ENCODE data around the gene GPATCH1. TPM values are rescaled to one million over a fixed set of nuclear protein-coding genes. Genes with fewer than 3 reads are reported as not detected.
"Not testable (repeated sequence)": the region's sequence is repeated elsewhere in the genome, so short reads cannot be mapped to it uniquely, and the experiment has no call there.

GPATCH1 gene
- total RNA-seq, 2 experiments from 2014 or later, result 11.8 to 12.5 TPM

DNA sequence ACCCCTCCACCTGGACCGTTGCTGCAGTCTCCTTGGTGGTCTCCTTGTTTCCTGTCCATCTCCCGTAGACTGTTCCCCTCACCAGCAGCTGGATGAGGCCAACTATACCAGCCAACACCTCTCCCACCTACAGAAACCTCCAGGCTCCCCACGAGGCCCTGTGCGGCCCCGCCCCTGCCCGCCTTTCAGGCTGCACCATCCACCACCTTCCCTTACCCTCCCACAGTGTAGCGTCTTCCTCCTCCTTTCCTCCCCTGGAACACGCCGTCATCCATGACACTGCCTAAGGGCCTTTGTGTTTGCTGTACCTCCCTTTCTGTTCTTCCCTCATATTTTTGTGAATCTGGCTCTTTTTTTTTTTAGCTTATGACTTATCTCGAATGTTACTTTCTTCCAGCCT lies 27.2 kb downstream of the GPATCH1 start:
- ChIA-PET POLR2A (no interaction called here), CTCF (no interaction called here)

DNA sequence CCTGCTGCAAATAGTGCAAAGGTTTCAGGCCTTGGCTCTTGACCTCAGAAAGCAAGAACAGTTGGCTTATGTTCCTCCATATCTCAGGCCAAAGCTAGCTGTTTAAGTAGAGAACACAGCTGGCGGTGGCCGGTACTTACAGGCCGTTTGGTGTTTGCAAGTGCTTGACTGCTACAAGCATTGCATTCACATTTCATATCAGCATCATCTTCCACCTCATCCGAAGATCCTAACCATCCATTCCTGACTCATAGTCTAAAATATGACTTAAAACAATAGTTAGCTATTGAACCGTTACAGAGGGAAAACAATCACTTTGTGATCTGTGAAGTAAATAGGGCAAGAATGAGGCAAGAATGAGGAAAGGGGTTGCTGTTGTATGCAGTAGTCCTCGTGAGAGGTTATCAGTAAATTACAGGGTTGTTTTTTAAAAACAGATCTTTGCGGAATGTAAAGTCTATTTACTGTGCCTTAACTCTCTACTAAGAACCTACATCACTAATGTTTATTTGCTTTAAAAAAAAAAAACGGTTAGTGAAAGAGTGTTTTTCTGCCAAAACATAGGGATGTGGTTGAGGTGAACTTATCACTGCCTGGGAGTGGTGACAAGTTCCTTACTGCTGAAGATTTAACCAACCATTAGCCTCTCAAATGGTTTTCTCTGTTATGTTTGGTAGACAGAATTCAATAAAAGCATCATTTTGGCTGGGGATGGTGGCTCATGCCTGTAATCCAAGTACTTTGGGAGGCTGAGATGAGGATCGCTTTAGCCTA lies 29.3 kb downstream of the GPATCH1 start:
- CTCF ChIA-PET, result interaction anchor here (1.6 kb wide), 1 partner anchor 15 kb away, joined by 3 read pairs; no protein-coding TSS in a partner anchor
- POLR2A ChIA-PET, result no interaction called here

DNA sequence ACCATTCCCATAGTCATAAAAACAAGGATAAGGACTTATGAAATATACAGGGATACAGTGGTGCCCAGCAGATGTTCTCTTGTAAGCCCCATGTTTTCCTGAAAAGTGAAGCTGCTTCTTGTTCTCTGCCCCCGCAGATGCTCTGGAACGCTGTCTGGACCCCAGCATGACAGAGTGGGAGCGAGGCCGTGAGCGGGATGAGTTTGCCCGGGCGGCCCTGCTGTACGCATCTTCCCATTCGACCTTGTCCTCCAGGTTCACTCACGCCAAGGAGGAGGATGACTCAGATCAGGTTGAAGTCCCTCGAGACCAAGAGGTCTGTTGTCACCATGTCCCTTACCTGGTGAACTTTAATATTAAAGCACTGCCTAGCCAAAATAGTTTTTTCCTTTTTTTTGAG lies 30.6 kb downstream of the GPATCH1 start:
- ChIA-PET CTCF (no interaction called here), POLR2A (no interaction called here)

DNA sequence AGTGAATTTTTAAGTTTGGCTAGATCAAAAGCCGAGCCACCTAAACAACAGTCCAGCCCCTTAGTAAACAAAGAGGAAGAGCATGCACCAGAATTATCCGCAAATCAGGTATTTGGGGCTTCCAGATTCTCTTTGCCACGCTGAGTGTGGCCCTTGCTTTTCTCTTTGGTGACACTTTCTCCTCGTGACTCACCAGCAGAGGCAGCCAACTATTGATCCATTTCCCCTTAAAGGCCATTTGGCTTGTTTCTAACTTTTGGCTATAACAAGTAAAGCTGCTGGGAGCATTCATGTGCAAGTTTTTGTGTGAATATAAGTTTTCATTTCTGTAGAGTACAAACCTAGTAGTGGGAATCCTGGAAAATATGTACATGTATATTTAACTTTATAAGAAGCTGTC lies 33.3 kb downstream of the GPATCH1 start:
- ChIA-PET CTCF (no interaction called here), POLR2A (no interaction called here)

DNA sequence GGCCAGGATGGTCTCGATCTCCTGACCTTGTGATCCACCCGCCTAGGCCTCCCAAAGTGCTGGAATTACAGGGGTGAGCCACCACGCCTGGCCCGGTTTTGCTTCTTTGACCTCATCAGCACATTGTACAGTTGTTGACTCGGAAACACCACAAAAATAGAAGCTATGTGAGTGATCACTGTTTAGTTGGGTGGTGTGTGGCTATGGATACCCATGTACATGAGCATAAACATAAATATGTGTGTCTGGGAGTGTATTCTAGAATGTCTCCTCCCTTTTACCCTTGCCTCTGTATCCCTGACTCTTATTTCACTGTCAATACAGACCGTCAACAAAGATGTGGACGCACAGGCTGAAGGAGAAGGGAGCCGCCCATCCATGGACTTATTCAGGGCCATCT lies 36.5 kb downstream of the GPATCH1 start:
- POLR2A ChIA-PET, result no interaction called here
- CTCF ChIA-PET, result interaction anchor here (1.1 kb wide), 1 partner anchor 9 kb away, joined by 3 read pairs; no protein-coding TSS in a partner anchor

DNA sequence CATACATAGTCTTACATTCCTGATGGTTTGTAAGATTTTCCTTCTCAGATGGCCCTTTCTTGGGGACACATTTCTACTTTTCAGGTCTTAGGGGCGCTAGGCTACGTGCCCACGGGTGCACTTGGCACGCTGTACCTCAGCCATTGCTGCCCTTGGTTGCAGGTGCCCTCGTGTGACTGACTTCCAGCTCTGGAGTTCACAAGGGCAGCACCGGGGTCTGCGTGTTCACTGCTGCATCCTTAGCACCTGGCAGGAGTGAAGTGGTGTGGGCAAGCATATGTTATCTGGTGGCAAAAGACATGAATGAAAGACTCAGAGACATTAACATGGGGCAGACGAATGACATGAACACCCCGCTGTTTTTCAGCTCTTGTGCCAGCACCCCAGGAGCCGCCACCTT lies 37.7 kb downstream of the GPATCH1 start:
- CTCF ChIA-PET, result no interaction called here
- POLR2A ChIA-PET, result no interaction called here

DNA sequence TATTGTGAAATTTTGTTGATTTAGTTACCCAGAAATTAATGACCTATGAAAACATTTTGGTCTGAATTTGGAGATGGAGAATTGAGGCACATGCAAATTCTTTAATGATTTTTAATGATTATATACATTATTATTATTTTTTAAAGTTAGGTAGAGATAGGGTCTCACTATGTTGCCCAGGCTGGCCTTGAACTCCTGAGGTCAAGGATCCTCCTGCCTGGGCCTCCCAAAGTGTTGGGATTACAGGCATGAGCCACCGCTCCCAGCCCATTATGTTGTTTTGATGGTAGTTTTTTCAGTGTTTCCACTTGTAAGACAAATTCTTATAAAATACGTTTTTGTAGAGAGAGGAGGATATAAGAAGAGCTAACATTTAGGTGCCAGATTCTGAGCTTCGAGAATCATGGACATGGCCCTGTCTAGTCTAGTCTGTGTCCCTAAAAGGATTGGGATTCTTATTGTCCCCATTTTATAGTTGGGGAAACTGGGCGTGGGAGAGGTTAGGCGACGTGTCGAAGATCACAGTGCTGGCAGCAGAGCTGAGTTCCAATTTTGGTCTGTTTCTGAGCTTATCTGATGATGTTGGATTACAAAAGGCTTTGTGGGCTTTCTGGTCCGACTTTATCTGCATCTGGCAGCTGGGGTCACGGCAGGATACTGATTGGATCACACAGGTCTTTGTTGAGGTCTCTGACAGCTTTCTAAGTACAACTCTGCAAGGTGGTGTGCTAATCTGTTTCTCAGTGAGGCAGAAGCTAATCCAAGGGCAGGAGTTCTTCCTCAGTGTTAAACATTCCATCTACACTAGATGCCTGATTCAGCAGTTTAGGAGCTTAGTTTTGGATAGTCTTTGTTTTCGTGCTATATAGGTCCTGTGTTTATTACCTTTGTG lies 43.5 kb downstream of the GPATCH1 start:
- CTCF ChIA-PET, result interaction anchor here (0.7 to 3.5 kb wide), 10 partner anchors 15 to 525 kb away, joined by 3 to 13 read pairs (median 4); no protein-coding TSS in a partner anchor
- POLR2A ChIA-PET, result no interaction called here

DNA sequence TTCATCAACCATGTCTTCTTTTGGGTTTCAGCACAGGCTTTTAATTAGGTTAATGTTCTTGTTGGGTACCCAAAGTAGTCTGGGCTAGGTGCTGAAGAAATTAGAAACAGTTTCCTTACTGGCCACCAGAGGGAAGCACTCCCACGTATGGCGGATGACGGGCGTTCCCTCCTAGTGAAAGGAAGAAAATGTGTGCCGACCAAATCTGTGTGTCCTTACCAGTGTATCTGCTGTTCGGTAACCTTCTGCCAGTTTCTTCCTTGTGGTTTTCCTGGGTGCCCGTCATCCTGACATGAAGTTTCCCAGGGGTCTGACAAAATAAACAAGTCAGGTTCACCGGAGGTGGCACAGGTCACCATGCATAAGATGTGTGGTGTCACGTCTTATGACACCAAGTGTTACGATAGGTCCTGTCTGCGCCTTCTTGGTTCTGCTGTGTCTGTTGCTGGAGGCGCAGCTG lies 45.0 kb downstream of the GPATCH1 start:
- POLR2A ChIA-PET, result no interaction called here
- CTCF ChIA-PET, result interaction anchor here (0.9 to 3.5 kb wide), 6 partner anchors 16 to 449 kb away, joined by 3 to 13 read pairs (median 4); no protein-coding TSS in a partner anchor

DNA sequence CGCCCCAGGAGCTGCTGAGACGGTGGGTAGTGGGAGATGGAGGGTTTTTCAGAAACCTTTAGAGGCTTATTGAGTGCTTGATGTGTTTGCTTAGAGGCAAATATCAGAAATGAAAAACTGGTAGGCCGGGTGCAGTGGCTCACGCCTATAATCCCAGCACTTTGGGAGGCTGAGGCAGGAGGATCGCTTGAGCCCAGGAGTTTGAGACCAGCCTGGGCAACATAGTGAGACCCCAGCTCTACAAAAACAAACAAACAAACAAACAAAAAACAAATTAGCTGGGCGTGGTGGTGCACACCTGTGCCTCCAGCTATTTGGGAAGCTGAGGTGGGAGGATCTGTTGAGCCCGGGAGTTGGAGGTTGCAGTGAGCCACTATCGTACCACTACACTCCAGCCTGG lies 45.7 kb downstream of the GPATCH1 start:
- CTCF ChIA-PET, result interaction anchor here (0.7 to 3.5 kb wide), 3 partner anchors 9 to 80 kb away, joined by 3 to 13 read pairs (median 3); no protein-coding TSS in a partner anchor
- POLR2A ChIA-PET, result not testable (repeated sequence)

DNA sequence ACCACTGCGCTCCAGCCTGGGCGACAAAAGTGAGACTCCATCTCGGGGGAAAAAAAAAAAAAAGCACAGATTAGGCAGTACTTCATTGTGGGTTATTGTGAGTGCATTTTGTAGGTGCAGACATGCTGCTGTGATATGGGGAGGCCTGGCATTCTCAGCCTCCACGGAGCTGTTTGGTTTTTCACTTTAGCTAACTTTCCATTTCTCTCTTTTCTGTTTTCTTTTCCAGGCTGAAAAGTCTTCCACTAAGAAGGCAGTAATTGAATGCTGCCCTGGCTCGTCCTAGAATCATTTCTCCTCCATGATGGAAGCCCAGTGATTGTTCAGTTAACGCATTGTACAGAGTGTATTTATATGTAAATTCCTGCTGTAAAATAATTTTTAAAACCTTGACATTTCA lies 48.9 kb downstream of the GPATCH1 start:
- CTCF ChIA-PET, result no interaction called here

DNA sequence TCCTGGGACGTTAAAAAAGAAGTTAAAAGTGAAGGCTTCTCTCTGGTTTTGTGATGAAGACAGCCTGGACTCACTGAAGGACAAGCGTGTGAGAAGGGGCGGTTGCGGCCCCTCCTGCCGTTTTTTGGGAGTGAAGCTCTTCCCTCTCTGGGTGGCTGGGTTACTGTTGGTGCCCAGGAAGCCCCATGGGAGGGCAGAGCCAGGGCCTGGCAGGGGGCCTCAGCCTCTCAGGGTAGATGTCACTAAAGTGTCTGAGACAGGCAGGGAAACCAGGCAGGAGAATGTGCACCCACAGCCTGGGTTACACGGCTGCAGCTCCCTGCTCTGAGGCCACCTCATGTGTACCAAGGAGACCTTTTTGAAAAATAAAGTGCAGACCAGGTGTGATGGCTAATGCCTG lies 49.5 kb downstream of the GPATCH1 start:
- ChIA-PET POLR2A (no interaction called here), CTCF (no interaction called here)

More for the DNA sequence above, 48.9 kb downstream of the GPATCH1 start:
- POLR2A ChIA-PET, result interaction anchor here (0.6 kb wide), 1 partner anchor 1349 kb away, joined by 3 read pairs; no protein-coding TSS in a partner anchor

DNA sequence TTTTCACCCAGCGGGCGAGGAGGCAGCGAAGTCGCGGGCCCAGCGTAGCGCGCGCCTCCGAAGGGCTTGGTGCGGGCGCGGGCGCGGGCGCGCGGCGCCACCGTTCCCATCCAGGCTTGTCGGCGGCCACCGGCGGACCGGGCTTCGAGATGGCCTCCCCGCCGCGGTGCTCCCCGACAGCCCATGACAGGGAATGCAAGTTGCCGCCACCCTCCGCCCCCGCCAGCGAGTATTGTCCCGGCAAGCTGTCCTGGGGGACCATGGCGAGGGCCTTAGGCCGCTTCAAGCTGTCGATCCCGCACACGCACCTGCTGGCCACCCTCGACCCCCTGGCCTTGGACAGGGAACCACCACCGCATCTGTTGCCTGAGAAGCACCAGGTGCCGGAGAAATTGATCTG lies 51.0 kb downstream of the GPATCH1 start, which contains the start of gene WDR88:
TSS of gene WDR88 (plus strand) at position 94 of the 400 bp plus-strand sequence. CDS start at position 150, 56 bp downstream.
- ChIA-PET CTCF (interaction anchor here (0.7 kb wide), 1 partner anchor 160 kb away, joined by 3 read pairs; the partner anchor contains the start of gene FAAP24), POLR2A (no interaction called here)

DNA sequence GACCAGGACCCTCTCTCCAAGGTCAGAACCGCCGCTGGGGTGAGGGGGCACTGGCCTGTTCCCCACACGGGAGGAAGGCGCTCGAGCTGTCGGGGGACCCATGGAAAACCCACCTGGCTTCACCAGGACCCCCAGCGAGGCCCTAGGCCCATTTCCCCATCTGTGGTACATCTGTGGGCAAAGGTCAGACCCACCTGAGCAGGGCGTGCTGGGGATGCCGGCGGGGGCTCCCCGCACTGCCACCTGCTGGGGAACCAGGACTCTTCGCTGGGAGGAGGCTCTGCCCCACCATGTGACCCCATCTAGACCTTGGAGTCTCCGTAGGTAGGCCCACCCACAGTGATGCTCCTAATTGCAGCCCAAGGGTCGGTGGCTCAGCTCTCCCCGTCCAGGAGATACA lies 51.4 kb downstream of the GPATCH1 start:
- ChIA-PET POLR2A (no interaction called here), CTCF (interaction anchor here (0.7 kb wide), 1 partner anchor 160 kb away, joined by 3 read pairs; the partner anchor contains the start of gene FAAP24)

DNA sequence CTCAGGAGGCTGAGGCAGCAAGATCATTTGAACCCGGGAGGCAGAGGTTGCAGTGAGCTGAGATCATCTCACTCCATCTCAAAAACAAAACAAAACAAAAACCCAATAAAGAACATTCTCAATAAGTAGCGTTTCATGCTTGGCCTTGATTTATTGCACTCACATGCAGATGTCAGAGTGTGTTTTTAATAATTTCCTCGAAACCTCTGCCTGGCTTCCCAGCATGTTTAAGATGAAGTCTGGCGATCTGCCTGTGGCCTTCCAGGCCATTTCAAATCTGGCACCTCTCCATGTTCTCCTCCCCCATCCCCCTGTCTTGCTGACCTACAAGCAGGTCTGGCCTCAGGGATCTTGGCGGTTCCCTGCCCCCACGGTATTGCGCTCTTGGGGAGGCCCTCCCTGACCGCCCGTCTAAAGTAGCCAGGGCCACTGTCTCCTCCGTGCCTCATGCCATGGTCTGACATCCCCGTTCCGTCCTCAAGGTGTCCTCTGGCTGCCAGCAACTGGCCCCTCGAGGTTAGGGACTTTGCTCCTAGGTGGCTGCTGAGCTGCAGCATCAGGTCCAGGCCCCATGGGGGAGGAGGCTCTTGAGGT lies 52.6 kb downstream of the GPATCH1 start:
- ChIA-PET POLR2A (no interaction called here), CTCF (interaction anchor here (1.7 kb wide), 1 partner anchor 51 kb away, joined by 7 read pairs; no protein-coding TSS in a partner anchor)

DNA sequence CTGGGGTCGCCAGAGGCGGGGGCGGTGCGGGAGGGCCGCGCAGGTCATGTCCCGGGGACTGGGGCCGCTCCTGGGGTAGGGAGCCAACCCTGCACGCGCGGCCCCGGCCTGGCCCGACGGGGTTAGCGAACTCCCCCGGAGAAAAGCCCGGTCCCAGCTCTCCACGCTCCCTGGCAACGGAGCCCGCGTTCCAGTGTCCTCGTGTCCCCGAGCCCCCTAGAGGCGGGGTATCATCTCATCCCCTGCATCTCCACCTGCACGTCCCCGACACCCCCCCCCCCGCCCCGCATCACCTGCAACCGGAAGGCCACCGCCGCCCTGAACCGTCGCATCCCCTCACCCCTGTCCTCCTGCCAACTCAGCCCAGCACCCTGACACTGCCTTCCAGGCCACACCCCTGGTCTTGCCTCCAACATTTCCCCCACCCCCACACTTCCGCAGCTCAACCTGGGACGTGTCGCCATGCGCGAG lies 53.6 kb downstream of the GPATCH1 start:
- ChIA-PET POLR2A (no interaction called here), CTCF (interaction anchor here (1.2 to 1.7 kb wide), 2 partner anchors 10 to 50 kb away, joined by 6 to 7 read pairs; no protein-coding TSS in a partner anchor)

DNA sequence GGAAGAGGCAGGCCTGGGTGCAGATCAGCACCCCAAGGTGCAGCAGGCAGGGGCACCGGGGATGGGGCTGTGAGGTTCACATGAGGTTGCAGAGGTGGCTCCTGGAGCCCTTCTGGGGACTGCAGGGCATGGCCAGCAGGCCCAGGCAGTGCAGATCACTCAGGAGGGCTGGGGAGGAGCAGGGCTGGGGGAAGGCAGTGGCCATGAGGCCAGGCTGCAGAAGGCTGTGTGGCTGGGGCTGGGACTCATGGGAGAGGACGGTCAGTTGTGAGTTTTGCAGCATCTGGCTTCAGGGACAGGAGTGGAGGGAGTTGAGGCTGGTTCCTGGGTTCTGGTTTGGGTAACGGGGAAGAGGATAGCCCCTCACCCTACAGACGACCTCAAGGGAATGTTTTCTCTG lies 58.2 kb downstream of the GPATCH1 start:
- CTCF ChIA-PET, result no interaction called here
- POLR2A ChIA-PET, result interaction anchor here (0.6 kb wide), 1 partner anchor 47 kb away, joined by 3 read pairs; no protein-coding TSS in a partner anchor

DNA sequence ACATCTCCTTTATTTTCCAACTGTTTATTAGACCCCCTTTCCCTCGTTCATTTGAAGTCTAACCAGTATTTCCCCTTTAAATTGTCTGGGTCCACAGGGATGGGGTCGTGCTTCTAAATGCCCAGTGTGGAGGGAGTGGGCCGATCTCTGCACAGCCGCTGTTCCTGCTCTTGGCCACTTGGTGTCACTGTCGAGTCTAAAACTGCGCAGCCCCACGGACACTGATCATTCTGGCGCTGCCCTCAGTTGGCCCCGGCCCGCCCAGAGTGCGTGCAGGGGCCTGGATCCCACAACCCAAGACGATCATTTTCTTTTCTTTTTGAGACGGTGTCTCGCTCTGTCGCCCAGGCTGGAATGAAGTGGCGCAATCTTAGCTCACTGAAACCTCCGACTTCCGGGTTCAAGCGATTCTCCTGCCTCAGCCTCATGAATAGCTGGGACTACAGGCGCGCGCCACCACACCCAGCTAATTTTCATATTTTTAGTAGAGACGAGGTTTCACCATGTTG lies 63.0 kb downstream of the GPATCH1 start:
- CTCF ChIA-PET, result interaction anchor here (0.8 to 4.0 kb wide), 11 partner anchors 9 to 92 kb away, joined by 3 to 42 read pairs (median 6); no protein-coding TSS in a partner anchor
- POLR2A ChIA-PET, result interaction anchor here (0.6 kb wide), 1 partner anchor 17 kb away, joined by 3 read pairs; no protein-coding TSS in a partner anchor

DNA sequence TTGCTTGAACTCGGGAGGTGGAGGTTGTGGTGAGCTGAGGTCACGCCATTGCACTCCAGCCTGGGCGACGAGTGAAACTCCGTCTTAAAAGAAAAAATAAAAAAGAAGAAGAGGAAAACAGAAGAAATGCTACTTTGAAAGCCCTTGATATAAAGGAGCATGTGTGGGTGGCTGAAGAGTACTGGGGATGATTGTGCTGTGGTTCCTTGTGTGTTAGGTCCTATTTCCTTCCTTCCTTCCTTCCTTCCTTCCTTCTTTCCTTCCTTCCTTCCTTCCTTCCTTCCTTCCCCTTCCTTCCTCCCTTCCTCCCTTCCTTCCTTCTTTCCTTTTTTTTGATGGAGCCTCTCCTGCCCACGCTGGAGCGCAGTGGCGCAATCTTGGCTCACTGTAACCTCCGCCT lies 65.2 kb downstream of the GPATCH1 start:
- ChIA-PET CTCF (interaction anchor here (4.0 kb wide), 1 partner anchor 38 kb away, joined by 42 read pairs; no protein-coding TSS in a partner anchor), POLR2A (no interaction called here)

DNA sequence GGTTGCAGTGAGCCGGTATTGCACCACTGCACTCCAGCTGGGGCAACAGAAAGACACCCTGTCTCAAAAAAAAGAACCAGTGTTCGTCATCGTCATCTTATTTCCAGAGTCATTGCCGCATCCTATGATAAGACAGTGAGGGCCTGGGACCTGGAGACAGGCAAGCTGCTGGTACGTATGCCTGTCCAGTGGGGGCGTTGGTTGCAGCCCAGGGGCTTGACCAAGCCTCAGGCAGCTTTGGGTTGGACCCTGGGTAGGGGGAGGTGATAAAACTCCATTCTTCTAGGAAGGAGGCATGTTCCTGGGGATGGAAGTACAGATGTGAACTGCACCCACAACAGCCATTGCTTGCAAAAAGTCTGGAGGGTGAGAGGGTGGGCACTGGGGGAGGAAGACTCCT lies 66.6 kb downstream of the GPATCH1 start:
- ChIA-PET CTCF (interaction anchor here (1.7 to 4.0 kb wide), 2 partner anchors 12 to 37 kb away, joined by 5 to 42 read pairs; no protein-coding TSS in a partner anchor), POLR2A (no interaction called here)
